Breast epithelium (tissue), 4 donors: ENCODE measurements around the gene ROR2. TPM values are rescaled to one million over a fixed set of nuclear protein-coding genes. Genes with fewer than 3 reads are reported as not detected.

Experiments
- DNase-seq, 2 donors: peaks; one replicate each; pipeline ENCODE4 v3.0.0-alpha.2; 2019; ENCODE audit warnings: low spot score in 2 of 2
- H3K27ac ChIP-seq, 2 donors: fragments of 200-600 bp; sonication (generic) in 1 of 2; one replicate each; pipeline ENCODE4 v1.5.1; 2016 to 2019; ENCODE audit warnings: mild to moderate bottlenecking in 1 of 2
- H3K27me3 ChIP-seq, 2 donors: fragments of 200-600 bp; sonication (generic) in 1 of 2; one replicate each; pipeline versions ENCODE4 v1.5.1 to v1.6.0; 2017 to 2019; ENCODE audit warnings: control low read depth in 1 of 2, mild to moderate bottlenecking in 1 of 2
- H3K36me3 ChIP-seq: fragments of 200-600 bp; one replicate; pipeline ENCODE4 v1.5.1; 2019
- H3K4me1 ChIP-seq, 2 donors: fragments of 200-600 bp; sonication (generic); one replicate each; pipeline ENCODE4 v1.5.1; 2016 to 2019; ENCODE audit warnings: control low read depth in 1 of 2
- H3K4me3 ChIP-seq, 3 donors: fragments of 200-600 bp; sonication (generic); 1 replicate in 2 of 3; 2 replicates in 1 of 3; pipeline ENCODE4 v1.5.1; 2016 to 2019; ENCODE audit warnings: mild to moderate bottlenecking in 3 of 3, moderate library complexity in 2 of 3
- H3K9me3 ChIP-seq, 2 donors: fragments of 200-600 bp; sonication (generic) in 1 of 2; one replicate each; pipeline ENCODE4 v1.5.1; 2016 to 2019; ENCODE audit warnings: control low read depth in 1 of 2
- POLR2A ChIP-seq: fragments of 450-650 bp; IDR thresholded peaks from one replicate; pipeline ENCODE4 v1.6.1; 2016; ENCODE audit warnings: antibody characterized with exemption, mild to moderate bottlenecking, moderate library complexity
- POLR2AphosphoS5 ChIP-seq, 3 donors: sonication (generic); formaldehyde crosslinking; IDR thresholded peaks; one replicate each; pipeline ENCODE4 v1.6.1; 2017; ENCODE audit warnings: antibody characterized with exemption in 3 of 3
- intact Hi-C: fragments of 100-400 bp; cut with DNase I; formaldehyde crosslinking; loops from one replicate; pipeline ENCODE4 v1.15.1; 2023; ENCODE audit warnings: low total_unique reads
- total RNA-seq, 3 donors: library from RNA; depleted of rRNA; stranded (reverse); fragments of >200 nt; gene quantifications; one replicate each; pipeline ENCODE4 v1.1.0, GENCODE V29; 2016
- TF ChIP-seq, protein P1 (sequence below), 3 donors: fragments of 450-650 bp; IDR thresholded peaks; one replicate each; pipeline ENCODE4 v1.5.1; 2016 to 2017; ENCODE audit warnings: antibody characterized with exemption in 3 of 3, mild to moderate bottlenecking in 3 of 3, moderate library complexity in 3 of 3

ROR2 gene
- total RNA-seq, 3 donors from 2014 or later: 2.1 to 25.6 (median 10.2) TPM

DNA sequence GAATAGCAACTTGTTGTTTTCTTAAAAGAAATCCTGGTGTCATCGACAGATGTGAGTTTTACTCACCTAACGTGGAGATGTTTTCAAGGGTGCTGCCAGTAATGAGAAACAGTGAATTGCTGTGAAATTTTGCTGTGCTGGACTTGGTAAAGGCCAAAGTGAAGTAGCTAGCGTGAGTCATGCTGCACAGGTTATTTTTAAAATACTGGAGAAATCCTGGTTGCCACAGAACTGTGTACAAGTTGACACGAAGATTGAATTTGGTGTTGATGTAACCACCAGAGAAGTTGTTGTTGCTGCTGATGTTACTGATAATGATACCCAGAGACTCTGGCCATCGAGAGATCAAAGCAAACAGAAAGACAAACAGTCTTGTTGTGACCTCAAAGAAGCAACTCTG lies 338.4 kb downstream of the ROR2 start:
- DNase-seq: no peak
- intact Hi-C loops: no loop called here
- TF ChIP-seq POLR2A (no peak), POLR2AphosphoS5 (IDR thresholded peaks at IDR 0.05) (no peak)
- TF ChIP-seq, protein P1, sequence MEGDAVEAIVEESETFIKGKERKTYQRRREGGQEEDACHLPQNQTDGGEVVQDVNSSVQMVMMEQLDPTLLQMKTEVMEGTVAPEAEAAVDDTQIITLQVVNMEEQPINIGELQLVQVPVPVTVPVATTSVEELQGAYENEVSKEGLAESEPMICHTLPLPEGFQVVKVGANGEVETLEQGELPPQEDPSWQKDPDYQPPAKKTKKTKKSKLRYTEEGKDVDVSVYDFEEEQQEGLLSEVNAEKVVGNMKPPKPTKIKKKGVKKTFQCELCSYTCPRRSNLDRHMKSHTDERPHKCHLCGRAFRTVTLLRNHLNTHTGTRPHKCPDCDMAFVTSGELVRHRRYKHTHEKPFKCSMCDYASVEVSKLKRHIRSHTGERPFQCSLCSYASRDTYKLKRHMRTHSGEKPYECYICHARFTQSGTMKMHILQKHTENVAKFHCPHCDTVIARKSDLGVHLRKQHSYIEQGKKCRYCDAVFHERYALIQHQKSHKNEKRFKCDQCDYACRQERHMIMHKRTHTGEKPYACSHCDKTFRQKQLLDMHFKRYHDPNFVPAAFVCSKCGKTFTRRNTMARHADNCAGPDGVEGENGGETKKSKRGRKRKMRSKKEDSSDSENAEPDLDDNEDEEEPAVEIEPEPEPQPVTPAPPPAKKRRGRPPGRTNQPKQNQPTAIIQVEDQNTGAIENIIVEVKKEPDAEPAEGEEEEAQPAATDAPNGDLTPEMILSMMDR (IDR thresholded peaks at IDR 0.05): no peak

DNA sequence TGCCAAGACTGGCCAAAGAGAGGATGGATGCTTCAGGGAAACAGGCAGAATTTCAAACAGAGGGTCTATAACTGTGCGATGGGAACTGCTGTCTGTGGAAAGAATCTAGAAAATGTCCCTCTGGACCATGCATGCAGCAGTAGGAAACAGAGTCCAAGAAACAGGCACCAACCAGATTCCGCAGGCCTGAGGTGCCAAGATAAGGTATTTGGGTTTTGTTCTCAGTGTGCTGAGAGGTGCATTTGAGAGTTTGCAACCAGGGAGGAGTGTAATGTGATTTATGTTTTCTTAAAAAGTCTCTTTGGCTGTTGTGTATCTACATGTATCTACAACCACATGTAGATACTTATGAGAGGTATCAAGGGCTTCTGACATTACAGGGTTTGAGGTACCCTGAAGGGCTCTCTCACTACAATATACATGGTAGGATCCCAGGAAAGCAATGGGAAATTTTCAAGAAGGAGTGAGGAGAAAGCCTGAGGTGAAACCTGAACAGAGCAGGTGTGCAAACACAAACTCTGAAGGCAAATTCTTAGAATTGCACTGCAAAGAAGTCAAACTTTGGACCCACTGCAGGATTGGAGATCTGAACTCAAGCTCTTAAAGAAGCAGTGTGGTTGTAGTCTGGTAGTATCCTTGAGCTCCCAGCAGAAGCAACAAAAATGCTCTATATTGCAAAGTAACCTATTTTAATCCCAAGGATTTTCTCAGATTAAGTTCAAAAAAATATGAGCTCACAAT lies 343.6 kb downstream of the ROR2 start:
- intact Hi-C loops: no loop called here
- Histone ChIP-seq H3K4me3 (no peak overlapping the region), H3K36me3 (no peaks in the 10 kb centered on the region), H3K4me1 (no peaks in the 10 kb centered on the region), H3K27me3 (no peaks in the 10 kb centered on the region), H3K9me3 (no peaks in the 10 kb centered on the region), H3K27ac (no peak overlapping the region)
- TF ChIP-seq POLR2A (no peak), POLR2AphosphoS5 (IDR thresholded peaks at IDR 0.05) (no peak)
- TF ChIP-seq, protein P1 (IDR thresholded peaks at IDR 0.05): no peak
- no peak for DNase-seq

More for the DNA sequence above, 338.4 kb downstream of the ROR2 start:
- Histone ChIP-seq H3K27me3 (no peaks in the 10 kb centered on the region), H3K4me1 (no peaks in the 10 kb centered on the region), H3K27ac (no peak overlapping the region), H3K9me3 (no peaks in the 10 kb centered on the region), H3K36me3 (no peaks in the 10 kb centered on the region), H3K4me3 (no peak overlapping the region)

DNA sequence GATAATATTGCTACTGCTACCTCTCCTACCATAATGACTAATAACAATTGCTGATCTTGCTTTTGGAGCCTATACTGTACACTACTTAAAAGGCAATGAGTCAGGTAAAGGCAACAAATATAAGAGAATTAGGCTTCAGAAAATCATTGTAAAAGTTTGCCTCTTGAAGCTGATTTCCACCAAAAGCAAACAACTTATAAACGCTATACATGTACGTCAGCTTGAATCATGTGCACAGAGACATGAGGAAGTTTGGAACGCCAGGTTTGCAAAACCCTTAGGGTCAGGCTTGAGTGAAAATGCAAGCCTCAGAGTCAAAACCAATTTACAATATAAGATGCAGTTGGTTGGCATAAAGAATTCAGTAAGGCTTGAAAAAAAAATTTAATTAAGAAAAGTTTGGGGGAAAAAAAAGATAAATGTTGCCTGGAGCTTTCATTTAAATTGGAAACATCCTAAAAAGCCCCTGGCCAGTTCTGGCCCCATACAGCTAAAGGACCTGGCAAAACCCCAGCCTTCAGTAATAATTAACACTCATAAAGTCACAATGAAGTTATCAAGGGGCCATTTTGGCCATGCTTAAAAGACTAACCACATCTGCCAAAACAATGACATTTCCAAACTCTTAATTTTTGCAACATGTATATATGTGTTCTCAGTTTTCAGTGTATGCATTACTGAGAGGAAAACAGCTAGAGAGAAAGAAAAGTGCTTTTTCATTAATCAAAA lies 345.4 kb downstream of the ROR2 start:
- intact Hi-C loops: no loop called here
- Histone ChIP-seq H3K9me3 (no peaks in the 10 kb centered on the region), H3K36me3 (no peaks in the 10 kb centered on the region), H3K4me1 (no peaks in the 10 kb centered on the region), H3K27me3 (peaks cover 0 to 3% of the 10 kb centered on the region in 2 donors), H3K27ac (no peak overlapping the region), H3K4me3 (no peak overlapping the region)
- DNase-seq: no peak
- TF ChIP-seq POLR2AphosphoS5 (IDR thresholded peaks at IDR 0.05) (no peak), POLR2A (no peak)
- TF ChIP-seq, protein P1 (IDR thresholded peaks at IDR 0.05): no peak

DNA sequence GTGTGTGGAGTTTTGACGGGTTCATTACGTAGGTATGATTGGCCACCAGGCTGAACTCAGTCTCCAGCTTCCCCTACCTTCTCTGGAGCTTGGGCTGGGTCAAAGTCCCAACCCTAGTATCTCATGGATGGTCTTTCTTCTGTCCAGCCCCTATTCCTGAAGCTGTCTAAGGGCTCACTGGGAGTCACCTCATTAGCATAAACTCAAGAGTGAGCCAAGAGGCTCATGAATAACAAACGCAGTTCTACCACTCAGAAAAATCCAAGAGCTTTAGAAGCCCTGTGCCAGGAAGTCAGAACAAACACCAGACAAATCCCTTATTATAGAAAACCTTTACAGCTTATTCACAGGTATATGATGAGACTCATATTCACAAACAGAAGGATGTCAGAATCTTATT lies 346.1 kb downstream of the ROR2 start:
- DNase-seq: no peak
- H3K4me1 ChIP-seq: no peaks in the 10 kb centered on the region
- no peak for TF ChIP-seq POLR2A
- TF ChIP-seq, protein P1 (IDR thresholded peaks at IDR 0.05): no peak
- TF ChIP-seq POLR2AphosphoS5 (IDR thresholded peaks at IDR 0.05): no peak
- no peaks in the 10 kb centered on the region for H3K9me3 ChIP-seq
- peaks cover 0 to 3% of the 10 kb centered on the region in 2 donors for H3K27me3 ChIP-seq
- intact Hi-C loops: no loop called here
- H3K27ac ChIP-seq: no peak overlapping the region
- H3K36me3 ChIP-seq: no peaks in the 10 kb centered on the region
- no peak overlapping the region for H3K4me3 ChIP-seq

DNA sequence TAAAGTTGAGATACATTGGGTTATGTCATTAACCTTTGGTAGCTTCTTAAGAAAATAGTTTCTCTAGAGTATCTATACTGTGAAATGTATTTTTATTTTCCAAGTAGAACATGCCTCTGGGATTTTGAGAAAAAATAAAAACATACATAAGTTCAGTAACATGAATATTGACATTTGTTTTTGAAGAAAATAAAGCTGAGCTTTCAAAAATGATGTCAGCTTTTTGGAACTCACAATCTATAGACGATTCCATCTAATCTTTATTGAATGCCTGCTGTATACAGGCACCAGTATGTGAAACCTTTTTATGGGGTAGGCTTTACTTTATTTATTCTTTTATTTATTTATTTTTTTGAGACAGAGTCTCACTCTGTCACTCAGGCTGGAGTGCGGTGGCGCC lies 350.5 kb downstream of the ROR2 start:
- intact Hi-C loops: no loop called here
- Histone ChIP-seq H3K36me3 (no peaks in the 10 kb centered on the region), H3K4me1 (no peaks in the 10 kb centered on the region), H3K9me3 (no peaks in the 10 kb centered on the region), H3K27me3 (peaks cover 0 to 3% of the 10 kb centered on the region in 2 donors), H3K4me3 (no peak overlapping the region), H3K27ac (no peak overlapping the region)
- TF ChIP-seq POLR2A (no peak), POLR2AphosphoS5 (IDR thresholded peaks at IDR 0.05) (no peak)
- TF ChIP-seq, protein P1 (IDR thresholded peaks at IDR 0.05): no peak
- DNase-seq: no peak
